ENCODE measurements around the gene ZNF618. TPM values are rescaled to one million over a fixed set of nuclear protein-coding genes. Genes with fewer than 3 reads are reported as not detected.

The ZNF618 gene
- polyA plus RNA-seq, 4 donors: 0.22 to 5.5 (median 1.9) TPM

GRCh38 chr9:113875459-113876150 is 504 bp upstream of the ZNF618 start:
- WGBS, 3 donors: 5 to 11% (median 5%) methylated on average over 15 to 55 of the region's 55 CpGs
- Histone ChIP-seq H3K9me3 (ENCODE audit: control insufficient read depth in 2 of 2, insufficient read depth in 1 of 2, low read depth in 1 of 2, low read length in 1 of 2) (no peaks in the 10 kb centered on the region), H3K36me3 (ENCODE audit: control insufficient read depth in 3 of 3, insufficient read depth in 2 of 3, low read depth in 1 of 3, low read length in 3 of 3) (no peaks in the 10 kb centered on the region), H3K4me1 (ENCODE audit: control insufficient read depth in 3 of 3, insufficient read depth in 2 of 3, low read depth in 1 of 3, low read length in 2 of 3) (peaks cover 0 to 5% (median 3%) of the 10 kb centered on the region in 3 donors), H3K27ac (ENCODE audit: low read depth in 1 of 3, low read length in 2 of 3) (no peak overlapping the region), H3K27me3 (ENCODE audit: control insufficient read depth in 3 of 3, insufficient read depth in 3 of 3, low read length in 3 of 3) (peaks cover 0 to 6% (median 0%) of the 10 kb centered on the region in 3 donors), H3K4me3 (ENCODE audit: low read depth in 1 of 3, low read length in 3 of 3) (peak overlapping the region; percentile 43 to 82 (median 68))
- peak in 1 of 2 donors; percentile 24 for DNase-seq
- no peak for FAIRE-seq

GRCh38 chr9:113876993-113877368 is 872 bp downstream of the ZNF618 start:
- no peak for DNase-seq
- Histone ChIP-seq H3K4me1 (ENCODE audit: control insufficient read depth in 3 of 3, insufficient read depth in 2 of 3, low read depth in 1 of 3, low read length in 2 of 3) (peaks cover 0 to 5% (median 3%) of the 10 kb centered on the region in 3 donors), H3K9me3 (ENCODE audit: control insufficient read depth in 2 of 2, insufficient read depth in 1 of 2, low read depth in 1 of 2, low read length in 1 of 2) (no peaks in the 10 kb centered on the region), H3K27ac (ENCODE audit: low read depth in 1 of 3, low read length in 2 of 3) (no peak overlapping the region), H3K27me3 (ENCODE audit: control insufficient read depth in 3 of 3, insufficient read depth in 3 of 3, low read length in 3 of 3) (peaks cover 0 to 2% (median 0%) of the 10 kb centered on the region in 3 donors), H3K4me3 (ENCODE audit: low read depth in 1 of 3, low read length in 3 of 3) (peak overlapping the region in 1 of 3 donors; percentile 90), H3K36me3 (ENCODE audit: control insufficient read depth in 3 of 3, insufficient read depth in 2 of 3, low read depth in 1 of 3, low read length in 3 of 3) (no peaks in the 10 kb centered on the region)
- FAIRE-seq: peak; percentile 65
- 0% methylated on average over 1 of the region's 1 CpG for WGBS, 3 donors

DNA sequence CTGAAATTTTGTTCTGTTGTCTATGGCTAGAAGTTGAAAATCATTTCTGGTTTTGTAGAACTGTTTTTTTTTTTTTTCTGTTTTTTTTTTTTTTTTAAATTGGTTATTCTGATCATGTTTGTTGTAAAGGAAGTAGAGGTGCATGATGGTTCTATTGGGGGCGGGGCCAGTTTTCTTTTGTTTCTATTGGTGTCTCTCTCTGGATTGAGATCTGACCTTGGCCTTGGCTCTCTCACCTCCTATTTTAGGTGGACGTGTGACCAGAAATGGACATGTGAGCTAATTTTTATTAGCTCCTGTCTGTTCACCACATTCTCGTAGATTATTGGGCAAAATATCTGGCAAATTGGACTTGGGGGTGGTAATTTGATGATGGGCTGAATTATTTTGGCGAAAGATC is 3.2 kb downstream of the ZNF618 start:
- Histone ChIP-seq H3K9me3 (ENCODE audit: control insufficient read depth in 2 of 2, insufficient read depth in 1 of 2, low read depth in 1 of 2, low read length in 1 of 2) (no peaks in the 10 kb centered on the region), H3K36me3 (ENCODE audit: control insufficient read depth in 3 of 3, insufficient read depth in 2 of 3, low read depth in 1 of 3, low read length in 3 of 3) (no peaks in the 10 kb centered on the region), H3K4me1 (ENCODE audit: control insufficient read depth in 3 of 3, insufficient read depth in 2 of 3, low read depth in 1 of 3, low read length in 2 of 3) (peaks cover 0 to 5% (median 3%) of the 10 kb centered on the region in 3 donors), H3K27ac (ENCODE audit: low read depth in 1 of 3, low read length in 2 of 3) (no peak overlapping the region), H3K27me3 (ENCODE audit: control insufficient read depth in 3 of 3, insufficient read depth in 3 of 3, low read length in 3 of 3) (peaks cover 0 to 2% (median 0%) of the 10 kb centered on the region in 3 donors), H3K4me3 (ENCODE audit: low read depth in 1 of 3, low read length in 3 of 3) (no peak overlapping the region)
- no peak for DNase-seq
- WGBS, 3 donors: 89 to 91% (median 89%) methylated on average over 4 of the region's 4 CpGs
- FAIRE-seq: no peak

DNA sequence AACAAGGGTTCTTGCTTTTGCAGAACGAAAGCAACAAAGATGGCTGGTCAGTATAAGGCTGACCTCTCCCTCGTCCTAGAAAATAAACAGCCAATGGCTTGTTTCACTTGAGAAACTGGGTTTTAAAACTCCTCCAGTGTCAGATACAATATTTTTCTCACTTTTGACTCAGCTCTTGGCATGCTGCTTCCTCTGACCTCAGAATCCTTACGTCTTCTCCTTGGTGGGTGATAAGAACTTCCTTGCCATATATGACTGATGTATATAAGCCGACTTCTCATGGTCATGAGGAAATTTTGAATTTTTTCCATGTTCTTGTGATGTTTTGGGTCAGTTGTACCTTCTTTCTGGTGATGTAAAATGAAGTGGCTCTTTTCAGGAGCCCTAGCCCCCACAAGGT is 3.8 kb downstream of the ZNF618 start:
- no peak for DNase-seq
- 75 to 94% (median 79%) methylated on average over 4 of the region's 4 CpGs for WGBS, 3 donors
- Histone ChIP-seq H3K36me3 (ENCODE audit: control insufficient read depth in 3 of 3, insufficient read depth in 2 of 3, low read depth in 1 of 3, low read length in 3 of 3) (no peaks in the 10 kb centered on the region), H3K27me3 (ENCODE audit: control insufficient read depth in 3 of 3, insufficient read depth in 3 of 3, low read length in 3 of 3) (peaks cover 0 to 2% (median 0%) of the 10 kb centered on the region in 3 donors), H3K27ac (ENCODE audit: low read depth in 1 of 3, low read length in 2 of 3) (no peak overlapping the region), H3K4me1 (ENCODE audit: control insufficient read depth in 3 of 3, insufficient read depth in 2 of 3, low read depth in 1 of 3, low read length in 2 of 3) (peaks cover 0 to 5% (median 3%) of the 10 kb centered on the region in 3 donors), H3K4me3 (ENCODE audit: low read depth in 1 of 3, low read length in 3 of 3) (no peak overlapping the region), H3K9me3 (ENCODE audit: control insufficient read depth in 2 of 2, insufficient read depth in 1 of 2, low read depth in 1 of 2, low read length in 1 of 2) (no peaks in the 10 kb centered on the region)
- no peak for FAIRE-seq

DNA sequence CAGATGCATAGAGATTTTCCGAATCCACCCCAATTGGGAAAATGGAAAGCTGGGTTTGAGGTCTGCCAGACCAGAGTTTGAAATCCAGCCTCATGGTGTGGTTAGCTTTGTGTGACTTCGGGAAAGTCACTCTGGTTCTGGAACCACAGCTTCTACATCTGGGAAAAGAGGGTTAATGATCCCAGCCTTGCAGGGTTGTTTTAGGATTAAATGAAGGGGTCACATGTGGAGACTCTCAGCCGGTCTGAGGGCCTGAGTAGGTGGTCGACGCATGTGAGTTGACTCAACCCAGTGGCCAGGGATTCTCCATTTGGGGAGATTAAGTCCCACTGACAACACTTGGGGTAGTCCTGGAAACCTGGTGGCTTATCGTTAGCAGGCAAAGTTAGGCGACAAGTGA is 6.1 kb downstream of the ZNF618 start:
- DNase-seq (no peak), FAIRE-seq (no peak)
- no peaks in the 10 kb centered on the region for H3K27me3 ChIP-seq (ENCODE audit: control insufficient read depth in 3 of 3, insufficient read depth in 3 of 3, low read length in 3 of 3)
- 82 to 96% (median 93%) methylated on average over 7 of the region's 7 CpGs for WGBS, 3 donors
- no peak overlapping the region for H3K27ac ChIP-seq (ENCODE audit: low read depth in 1 of 3, low read length in 2 of 3)
- H3K4me1 ChIP-seq (ENCODE audit: control insufficient read depth in 3 of 3, insufficient read depth in 2 of 3, low read depth in 1 of 3, low read length in 2 of 3): peaks cover 0 to 9% (median 9%) of the 10 kb centered on the region in 3 donors
- no peak overlapping the region for H3K4me3 ChIP-seq (ENCODE audit: low read depth in 1 of 3, low read length in 3 of 3)
- no peaks in the 10 kb centered on the region for H3K9me3 ChIP-seq (ENCODE audit: control insufficient read depth in 2 of 2, insufficient read depth in 1 of 2, low read depth in 1 of 2, low read length in 1 of 2)
- H3K36me3 ChIP-seq (ENCODE audit: control insufficient read depth in 3 of 3, insufficient read depth in 2 of 3, low read depth in 1 of 3, low read length in 3 of 3): no peaks in the 10 kb centered on the region

DNA sequence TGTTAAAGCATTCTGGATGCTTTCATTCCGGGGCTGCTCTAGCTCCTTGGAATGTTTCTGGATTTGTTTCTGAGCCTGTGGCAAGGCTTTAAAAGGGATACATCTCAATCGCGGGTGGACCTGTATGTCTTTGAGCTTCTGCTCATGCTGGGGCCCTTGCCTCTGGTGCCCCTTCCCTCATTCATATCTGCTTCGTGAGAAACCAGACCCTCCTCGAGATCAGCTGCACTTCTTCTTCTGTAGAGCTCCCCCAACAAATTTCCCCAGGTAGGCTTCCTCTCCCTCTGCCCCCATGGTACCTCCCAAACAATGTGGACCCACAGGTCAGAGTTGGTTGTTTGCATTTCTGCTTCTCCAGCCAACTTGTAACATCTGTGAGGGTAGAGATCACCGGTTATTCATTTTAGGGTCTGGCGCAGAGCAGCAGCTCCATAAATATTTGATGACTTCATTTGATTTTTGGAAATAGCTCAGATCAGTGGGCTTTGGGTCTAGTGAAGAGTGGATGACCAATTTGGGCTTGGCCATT is 6.6 kb downstream of the ZNF618 start:
- Histone ChIP-seq H3K27me3 (ENCODE audit: control insufficient read depth in 3 of 3, insufficient read depth in 3 of 3, low read length in 3 of 3) (no peaks in the 10 kb centered on the region), H3K27ac (ENCODE audit: low read depth in 1 of 3, low read length in 2 of 3) (no peak overlapping the region), H3K4me3 (ENCODE audit: low read depth in 1 of 3, low read length in 3 of 3) (no peak overlapping the region), H3K4me1 (ENCODE audit: control insufficient read depth in 3 of 3, insufficient read depth in 2 of 3, low read depth in 1 of 3, low read length in 2 of 3) (peaks cover 0 to 12% (median 9%) of the 10 kb centered on the region in 3 donors), H3K36me3 (ENCODE audit: control insufficient read depth in 3 of 3, insufficient read depth in 2 of 3, low read depth in 1 of 3, low read length in 3 of 3) (no peaks in the 10 kb centered on the region), H3K9me3 (ENCODE audit: control insufficient read depth in 2 of 2, insufficient read depth in 1 of 2, low read depth in 1 of 2, low read length in 1 of 2) (no peaks in the 10 kb centered on the region)
- 79 to 86% (median 80%) methylated on average over 7 of the region's 7 CpGs for WGBS, 3 donors
- no peak for FAIRE-seq
- no peak for DNase-seq

- H3K4me3 ChIP-seq (ENCODE audit: low read depth in 1 of 3, low read length in 3 of 3): peak overlapping the region in 1 of 3 donors; percentile 4
- no peaks in the 10 kb centered on the region for H3K36me3 ChIP-seq (ENCODE audit: control insufficient read depth in 3 of 3, insufficient read depth in 2 of 3, low read depth in 1 of 3, low read length in 3 of 3)
- peak overlapping the region in 1 of 3 donors; percentile 22 for H3K27ac ChIP-seq (ENCODE audit: low read depth in 1 of 3, low read length in 2 of 3)
- peaks cover 0 to 12% (median 6%) of the 10 kb centered on the region in 3 donors for H3K4me1 ChIP-seq (ENCODE audit: control insufficient read depth in 3 of 3, insufficient read depth in 2 of 3, low read depth in 1 of 3, low read length in 2 of 3)
- WGBS, 3 donors: 80 to 87% (median 87%) methylated on average over 8 of the region's 8 CpGs
- FAIRE-seq (no peak), DNase-seq (no peak)
- no peaks in the 10 kb centered on the region for H3K27me3 ChIP-seq (ENCODE audit: control insufficient read depth in 3 of 3, insufficient read depth in 3 of 3, low read length in 3 of 3)
- H3K9me3 ChIP-seq (ENCODE audit: control insufficient read depth in 2 of 2, insufficient read depth in 1 of 2, low read depth in 1 of 2, low read length in 1 of 2): no peaks in the 10 kb centered on the region
These were observed 9.3 kb downstream of the ZNF618 start for GRCh38 chr9:113885183-113886025.

GRCh38 chr9:113886026-113886369 is 9.9 kb downstream of the ZNF618 start:
- no peaks in the 10 kb centered on the region for H3K36me3 ChIP-seq (ENCODE audit: control insufficient read depth in 3 of 3, insufficient read depth in 2 of 3, low read depth in 1 of 3, low read length in 3 of 3)
- H3K27ac ChIP-seq (ENCODE audit: low read depth in 1 of 3, low read length in 2 of 3): peak overlapping the region in 1 of 3 donors; percentile 22
- FAIRE-seq: no peak
- peaks cover 0 to 12% (median 6%) of the 10 kb centered on the region in 3 donors for H3K4me1 ChIP-seq (ENCODE audit: control insufficient read depth in 3 of 3, insufficient read depth in 2 of 3, low read depth in 1 of 3, low read length in 2 of 3)
- peak overlapping the region in 1 of 3 donors; percentile 4 for H3K4me3 ChIP-seq (ENCODE audit: low read depth in 1 of 3, low read length in 3 of 3)
- H3K9me3 ChIP-seq (ENCODE audit: control insufficient read depth in 2 of 2, insufficient read depth in 1 of 2, low read depth in 1 of 2, low read length in 1 of 2): no peaks in the 10 kb centered on the region
- peak; percentile 12 to 32 for DNase-seq
- WGBS, 3 donors: 6 to 17% (median 13%) methylated on average over 1 of the region's 1 CpG
- H3K27me3 ChIP-seq (ENCODE audit: control insufficient read depth in 3 of 3, insufficient read depth in 3 of 3, low read length in 3 of 3): no peaks in the 10 kb centered on the region
